TTC549 (cell line): Measurements from ENCODE around the gene DAAM1.

Source experiments
- FAIRE-seq: peaks from 2 replicates; lab custom pipeline; 2012; peaks lifted over from hg19 to GRCh38; lab: Jason Lieb, UNC

DAAM1 gene

GRCh38 chr14:59188461-59189090, at the start of gene DAAM1:
Gene DAAM1 (plus strand): TSS chr14:59188667. CDS start chr14:59263478, 74,811 bp downstream.
- peak; percentile 29 for FAIRE-seq

- FAIRE-seq = no peak
These were observed 49.1 kb upstream of the DAAM1 start for GRCh38 chr14:59139324-59139723.

GRCh38 chr14:59140106-59140843, 48.2 kb upstream of the DAAM1 start:
- no peak for FAIRE-seq

- no peak for FAIRE-seq
These were observed 42.0 kb upstream of the DAAM1 start for GRCh38 chr14:59146484-59146883.

GRCh38 chr14:59147007-59147406, 41.5 kb upstream of the DAAM1 start:
- no peak for FAIRE-seq

- no peak for FAIRE-seq
These were observed 40.0 kb upstream of the DAAM1 start for GRCh38 chr14:59148334-59148900.

GRCh38 chr14:59150990-59151389, 37.5 kb upstream of the DAAM1 start:
- FAIRE-seq = no peak

- no peak for FAIRE-seq
These were observed 34.1 kb upstream of the DAAM1 start for GRCh38 chr14:59154373-59154772.

- no peak for FAIRE-seq
These were observed 32.6 kb upstream of the DAAM1 start for GRCh38 chr14:59155886-59156285.

GRCh38 chr14:59159169-59159568, 29.3 kb upstream of the DAAM1 start:
- no peak for FAIRE-seq

GRCh38 chr14:59160506-59160905, 28.0 kb upstream of the DAAM1 start:
- no peak for FAIRE-seq

- no peak for FAIRE-seq
These were observed 26.8 kb upstream of the DAAM1 start for GRCh38 chr14:59161561-59162175.

- no peak for FAIRE-seq
These were observed 22.2 kb upstream of the DAAM1 start for GRCh38 chr14:59166258-59166657.

GRCh38 chr14:59175404-59175803, 13.1 kb upstream of the DAAM1 start:
- FAIRE-seq = no peak

- no peak for FAIRE-seq
These were observed 11.7 kb upstream of the DAAM1 start for GRCh38 chr14:59176765-59177164.

GRCh38 chr14:59177262-59177661, 11.2 kb upstream of the DAAM1 start:
- FAIRE-seq = no peak

GRCh38 chr14:59181791-59182190, 6.7 kb upstream of the DAAM1 start:
- FAIRE-seq = no peak

- FAIRE-seq = no peak
These were observed 5.8 kb upstream of the DAAM1 start for GRCh38 chr14:59182641-59183040.

GRCh38 chr14:59183150-59183549, 5.3 kb upstream of the DAAM1 start:
- FAIRE-seq = no peak

GRCh38 chr14:59184396-59184795, 4.1 kb upstream of the DAAM1 start:
- FAIRE-seq = no peak

- no peak for FAIRE-seq
These were observed 2.8 kb upstream of the DAAM1 start for GRCh38 chr14:59185676-59186075.

- FAIRE-seq = no peak
These were observed 2.2 kb upstream of the DAAM1 start for GRCh38 chr14:59186306-59186705.

- no peak for FAIRE-seq
These were observed 1.3 kb upstream of the DAAM1 start for GRCh38 chr14:59187118-59187517.
